GM21529 (cell line): Measurements from ENCODE around the gene WDR4.
"Not testable (repeated sequence)": the region's sequence is repeated elsewhere in the genome, so short reads cannot be mapped to it uniquely, and the experiment has no call there.

Experiments used
- ATAC-seq: cut with Tn5 transposase; IDR thresholded peaks from one replicate; pipeline ENCODE4 v1.9.1; 2021; ENCODE audit not compliant: unreplicated experiment

WDR4 gene

GRCh38 chr21:42840411-42841155, 38.8 kb downstream of the WDR4 start:
- ATAC-seq: no peak

- no peak for ATAC-seq
Observed at GRCh38 chr21:42839271-42840231, 39.8 kb downstream of the WDR4 start.

GRCh38 chr21:42838212-42838690, 41.1 kb downstream of the WDR4 start:
- ATAC-seq: not testable (repeated sequence)

GRCh38 chr21:42837421-42838211, 41.7 kb downstream of the WDR4 start:
- ATAC-seq: no peak

GRCh38 chr21:42836767-42837301, 42.5 kb downstream of the WDR4 start:
- no peak for ATAC-seq

- ATAC-seq: no peak
Observed at GRCh38 chr21:42836402-42836666, 43.0 kb downstream of the WDR4 start.

- ATAC-seq: no peak
Observed at GRCh38 chr21:42835611-42836401, 43.5 kb downstream of the WDR4 start.

- ATAC-seq: no peak
Observed at GRCh38 chr21:42835211-42835610, 44.1 kb downstream of the WDR4 start.

- no peak for ATAC-seq
Observed at GRCh38 chr21:42834726-42835191, 44.6 kb downstream of the WDR4 start.

GRCh38 chr21:42833859-42834725, 45.2 kb downstream of the WDR4 start:
- ATAC-seq: no peak

GRCh38 chr21:42833439-42833815, 45.9 kb downstream of the WDR4 start:
- ATAC-seq: no peak

- ATAC-seq: not testable (repeated sequence)
Observed at GRCh38 chr21:42832321-42832630, 47.1 kb downstream of the WDR4 start.

GRCh38 chr21:42830456-42831455, 48.6 kb downstream of the WDR4 start:
- ATAC-seq: no peak

GRCh38 chr21:42829954-42830353, 49.4 kb downstream of the WDR4 start:
- no peak for ATAC-seq

- no peak for ATAC-seq
Observed at GRCh38 chr21:42829417-42829816, 49.9 kb downstream of the WDR4 start.

GRCh38 chr21:42827588-42827987, 51.8 kb downstream of the WDR4 start:
- ATAC-seq: no peak

GRCh38 chr21:42820616-42821465, 58.5 kb downstream of the WDR4 start:
- ATAC-seq: no peak
